HEK293 (cell line): Measurements from ENCODE around the gene OR2AG2.

Source experiments
- ZNF24 ChIP-seq: fragments of 450-650 bp; formaldehyde crosslinking; IDR thresholded peaks from 2 replicates; pipeline ENCODE4 v1.5.1; 2016; ENCODE audit warnings: missing biosample characterization, missing genetic modification characterization
- TF ChIP-seq, protein P1 (sequence below): fragments of 450-650 bp; formaldehyde crosslinking; IDR thresholded peaks from 2 replicates; pipeline ENCODE4 v1.5.1; 2016; ENCODE audit warnings: missing biosample characterization, missing genetic modification characterization

- TF ChIP-seq, protein P1, sequence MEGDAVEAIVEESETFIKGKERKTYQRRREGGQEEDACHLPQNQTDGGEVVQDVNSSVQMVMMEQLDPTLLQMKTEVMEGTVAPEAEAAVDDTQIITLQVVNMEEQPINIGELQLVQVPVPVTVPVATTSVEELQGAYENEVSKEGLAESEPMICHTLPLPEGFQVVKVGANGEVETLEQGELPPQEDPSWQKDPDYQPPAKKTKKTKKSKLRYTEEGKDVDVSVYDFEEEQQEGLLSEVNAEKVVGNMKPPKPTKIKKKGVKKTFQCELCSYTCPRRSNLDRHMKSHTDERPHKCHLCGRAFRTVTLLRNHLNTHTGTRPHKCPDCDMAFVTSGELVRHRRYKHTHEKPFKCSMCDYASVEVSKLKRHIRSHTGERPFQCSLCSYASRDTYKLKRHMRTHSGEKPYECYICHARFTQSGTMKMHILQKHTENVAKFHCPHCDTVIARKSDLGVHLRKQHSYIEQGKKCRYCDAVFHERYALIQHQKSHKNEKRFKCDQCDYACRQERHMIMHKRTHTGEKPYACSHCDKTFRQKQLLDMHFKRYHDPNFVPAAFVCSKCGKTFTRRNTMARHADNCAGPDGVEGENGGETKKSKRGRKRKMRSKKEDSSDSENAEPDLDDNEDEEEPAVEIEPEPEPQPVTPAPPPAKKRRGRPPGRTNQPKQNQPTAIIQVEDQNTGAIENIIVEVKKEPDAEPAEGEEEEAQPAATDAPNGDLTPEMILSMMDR (tag by site-specific recombination), result no peak
- no peak for TF ChIP-seq ZNF24 (tag by site-specific recombination)
Measured at GRCh38 chr11:6778518-6778917, 6.7 kb upstream of the OR2AG2 start.
